K562 (cell line): Measurements from ENCODE around the gene ZNF521. TPM values are rescaled to one million over a fixed set of nuclear protein-coding genes. Genes with fewer than 3 reads are reported as not detected.

Source experiments
- ATAC-seq: fragments of 200-7000 bp; cut with Tn5 transposase; 3 replicates; pipeline ENCODE4 v1.9.1; 2020; ENCODE audit warnings: moderate library complexity
- BruUV-seq: library from RNA; stranded (reverse); fragments of 400-500 nt; replicated peaks from 2 replicates; lab custom pipeline; 2021; lab: Mats Ljungman, UMichigan
- CTCF ChIA-PET: fragments of 300-600 bp; formaldehyde crosslinking; extraction: SDS; loops from one replicate; lab custom pipeline; 2021; ENCODE audit warnings: low intra/inter-chr PET ratio; lab: Yijun Ruan, JAX
- POLR2A ChIA-PET: fragments of 300-600, 350-650 bp; sonication (Branson Sonifier 250); formaldehyde crosslinking; extraction: SDS; loops from one replicate; lab custom pipeline; 2021; ENCODE audit warnings: antibody characterized with exemption, inconsistent platforms; lab: Yijun Ruan, JAX
- DNase-seq, 4 experiments: peaks; one replicate each; pipeline versions ENCODE4 v3.0.0 to v3.0.0-alpha.2; 2011 to 2018; ENCODE audit warnings: low spot score in 3 of 4, mixed read lengths in 3 of 4; ENCODE audit errors: extremely low read depth in 1 of 4
- FAIRE-seq: peaks from 2 replicates; lab custom pipeline; 2011; peaks lifted over from hg19 to GRCh38; lab: Jason Lieb, UNC
- H2AFZ ChIP-seq: 2 replicates; pipeline ENCODE4 v1.6.0; 2011; ENCODE audit warnings: low read depth, low read length, control low read depth, inconsistent platforms
- H3K27ac ChIP-seq: fragments of 200-600 bp; 3 replicates; pipeline ENCODE4 v1.8.0; 2011; ENCODE audit warnings: low read depth, mild to moderate bottlenecking, control low read depth, inconsistent platforms, low read length, moderate library complexity, mixed read lengths; ENCODE audit errors: extremely low read depth
- H3K27me3 ChIP-seq, 2 experiments: fragments of 300-600 bp in 1 of 2; 2 replicates in 1 of 2; 3 replicates in 1 of 2; pipeline versions ENCODE4 v1.6.0 to v1.8.0; 2011; ENCODE audit warnings: inconsistent platforms in 2 of 2, low read length in 2 of 2, mild to moderate bottlenecking in 1 of 2, mixed read lengths in 1 of 2, moderate library complexity in 1 of 2; ENCODE audit not compliant: control insufficient read depth in 2 of 2, insufficient read depth in 2 of 2
- H3K36me3 ChIP-seq: fragments of 300-600 bp; 3 replicates; pipeline ENCODE4 v1.8.0; 2011; ENCODE audit warnings: mild to moderate bottlenecking, low read length, inconsistent platforms; ENCODE audit not compliant: control insufficient read depth, insufficient read depth
- H3K4me1 ChIP-seq, 2 experiments: fragments of 200-600 bp in 1 of 2; replicated peaks in 1 of 2; 2 replicates in 1 of 2; 3 replicates in 1 of 2; pipeline versions ENCODE4 v1.5.1 to v1.8.0; 2011; ENCODE audit warnings: inconsistent platforms in 2 of 2, low read length in 2 of 2, mild to moderate bottlenecking in 1 of 2, mixed read lengths in 1 of 2, moderate library complexity in 1 of 2; ENCODE audit not compliant: control insufficient read depth in 2 of 2, insufficient read depth in 2 of 2
- H3K4me2 ChIP-seq: 2 replicates; pipeline ENCODE4 v1.6.1; 2011; ENCODE audit warnings: low read length, control low read depth, inconsistent platforms, mixed read lengths; ENCODE audit not compliant: insufficient read depth
- H3K4me3 ChIP-seq: fragments of 200-600 bp; sonication (generic), shearing (Covaris generic); 2 replicates; pipeline ENCODE4 v1.5.1; 2016; ENCODE audit warnings: control low read depth, inconsistent platforms
- H3K79me2 ChIP-seq: fragments of 200-600 bp; 3 replicates; pipeline ENCODE4 v1.8.0; 2011; ENCODE audit warnings: low read length, inconsistent platforms; ENCODE audit not compliant: control insufficient read depth, insufficient read depth
- H3K9ac ChIP-seq, 2 experiments: 2 replicates each; pipeline versions ENCODE4 v1.6.0 to v1.6.1; 2011; ENCODE audit warnings: low read depth in 2 of 2, low read length in 2 of 2, control low read depth in 1 of 2, inconsistent platforms in 1 of 2, mild to moderate bottlenecking in 1 of 2, mixed read lengths in 1 of 2; ENCODE audit not compliant: insufficient read depth in 1 of 2
- H3K9me1 ChIP-seq: one replicate; pipeline ENCODE4 v1.6.0; 2011; ENCODE audit warnings: inconsistent platforms, mild to moderate bottlenecking, low read length, moderate library complexity; ENCODE audit not compliant: control insufficient read depth, insufficient read depth
- H3K9me3 ChIP-seq: replicated peaks from 2 replicates; pipeline ENCODE4 v1.5.1; 2011; ENCODE audit warnings: low read depth, low read length, inconsistent platforms; ENCODE audit not compliant: control insufficient read depth, insufficient read depth
- H4K20me1 ChIP-seq: replicated peaks from 2 replicates; pipeline ENCODE4 v1.6.1; 2011; ENCODE audit warnings: low read length, inconsistent platforms, mixed read lengths; ENCODE audit not compliant: control insufficient read depth, insufficient read depth
- BCLAF1 ChIP-seq, 2 experiments: fragments of 450-650 bp in 1 of 2; IDR thresholded peaks; 2 replicates each; pipeline ENCODE4 v1.6.1; 2011 to 2017; ENCODE audit warnings: low read depth in 2 of 2, antibody characterized with exemption in 1 of 2, borderline replicate concordance in 1 of 2, low read length in 1 of 2, mild to moderate bottlenecking in 1 of 2, mixed read lengths in 1 of 2; ENCODE audit not compliant: control insufficient read depth in 1 of 2
- KDM2B ChIP-seq: fragments of 250-450 bp; sonication (Bioruptor Pico); IDR thresholded peaks from 2 replicates; pipeline ENCODE4 v1.8.0; 2021; ENCODE audit warnings: mild to moderate bottlenecking, moderate library complexity
- MTA3 ChIP-seq: fragments of 450-650 bp; formaldehyde crosslinking; IDR thresholded peaks from 2 replicates; pipeline ENCODE4 v1.6.1; 2017; ENCODE audit warnings: mild to moderate bottlenecking, borderline replicate concordance
- NFE2 ChIP-seq: IDR thresholded peaks from 2 replicates; pipeline ENCODE4 v1.6.1; 2014; ENCODE audit warnings: antibody characterized with exemption, low read depth
- ZBTB40 ChIP-seq, 2 experiments: fragments of 450-650 bp in 1 of 2; sonication (generic) in 1 of 2; formaldehyde crosslinking in 1 of 2; IDR thresholded peaks; 2 replicates each; pipeline versions ENCODE4 v1.7.1 to v1.9.0; 2016 to 2022; ENCODE audit warnings: inconsistent platforms in 1 of 2, mild to moderate bottlenecking in 1 of 2, missing genetic modification reagents in 1 of 2
- ZNF766 ChIP-seq: fragments of 200-800 bp; sonication (Bioruptor generic); conservative IDR thresholded peaks from 2 replicates; pipeline ENCODE4 v1.6.1; 2016; ENCODE audit warnings: missing genetic modification characterization, missing compliant biosample characterization
- WGBS: fragments of 100-300 bp; shearing (Covaris generic); methylation state at CpG from one replicate; pipeline ENCODE4 v1.1.6; 2016; ENCODE audit warnings: low coverage, mixed read lengths; ENCODE audit not compliant: insufficient coverage; ENCODE audit errors: missing lambda C conversion rate; 5-methylcytosine and 5-hydroxymethylcytosine counted together
- in situ Hi-C: fragments of 300-500 bp; cut with MboI; formaldehyde crosslinking; loops from 4 replicates; pipeline ENCODE4 v1.15.0; 2018; ENCODE audit warnings: inconsistent platforms, mixed read lengths
- intact Hi-C: fragments of 100-400 bp; cut with micrococcal nuclease; formaldehyde crosslinking; loops from 2 replicates; pipeline ENCODE4 v1.14.2; 2022
- polyA plus RNA-seq, 8 experiments: library from polyadenylated mRNA; depleted of rRNA in 4 of 8; stranded (reverse) in 5 of 8; unstranded in 3 of 8; fragments of >200 nt; fragmentation: Nextera tagmentation in 2 of 8; fragmentation: Illumina TruSeq in 1 of 8; extraction: Ambion mirVana in 2 of 8; extraction: Trizol in 1 of 8; gene quantifications; 2 replicates each; pipeline versions ENCODE4 v1.2.1 to v1.2.3, GENCODE V29; 2011 to 2014; ENCODE audit warnings: inconsistent platforms in 1 of 8, missing spikeins in 1 of 8
- total RNA-seq, 7 experiments: library from RNA; depleted of rRNA in 6 of 7; stranded (reverse); fragments of >200 nt in 6 of 7; fragmentation: Illumina TruSeq in 2 of 7; extraction: Trizol in 2 of 7; gene quantifications; 2 replicates each; pipeline versions ENCODE4 v1.2.1 to v1.2.3, GENCODE V29; 2011 to 2021; ENCODE audit warnings: low replicate concordance in 1 of 7

ZNF521 gene
- total and polyA plus RNA-seq, 9 of the 15 experiments (the other 6 are each of a cell fraction or from before 2014, with no cell fraction given): 1.2 to 5.8 (median 1.6) TPM

GRCh38 chr18:25111377-25112288 is 240.3 kb downstream of the ZNF521 start (continued):
- TF ChIP-seq BCLAF1 (IDR thresholded peaks at IDR 0.05; ENCODE audit: borderline replicate concordance in 1 of 2, control insufficient read depth in 1 of 2, low read depth in 2 of 2, low read length in 1 of 2) (no peak), NFE2 (no peak)

- no peaks in the 10 kb centered on the region for H3K79me2 ChIP-seq
- no peaks in the 10 kb centered on the region for H3K27me3 ChIP-seq
- H3K9ac ChIP-seq: no peak overlapping the region
- H3K4me1 ChIP-seq: no peaks in the 10 kb centered on the region
- H2AFZ ChIP-seq: no peak overlapping the region
- WGBS: 13% methylated on average over 3 of the region's 3 CpGs
- no peak overlapping the region for H3K27ac ChIP-seq
- ChIA-PET CTCF (no interaction called here), POLR2A (no interaction called here)
- H3K4me3 ChIP-seq: no peak overlapping the region
- no peaks in the 10 kb centered on the region for H3K9me3 ChIP-seq
- FAIRE-seq: no peak
- no peak for ATAC-seq
- DNase-seq: no peak
- H4K20me1 ChIP-seq: no peaks in the 10 kb centered on the region
- TF ChIP-seq KDM2B: no peak
- no peak for TF ChIP-seq ZBTB40 (IDR thresholded peaks at IDR 0.05)
- TF ChIP-seq ZBTB40 (CRISPR knock-in tag; IDR thresholded peaks at IDR 0.05): no peak
- TF ChIP-seq ZNF766: no peak
- TF ChIP-seq MTA3: no peak
- no peak overlapping the region for H3K4me2 ChIP-seq
- in situ Hi-C loops: no loop called here
- no peaks in the 10 kb centered on the region for H3K9me1 ChIP-seq
- no TSS peak for BruUV-seq
- intact Hi-C loops: no loop called here
- no peaks in the 10 kb centered on the region for H3K36me3 ChIP-seq
Measured at GRCh38 chr18:25109484-25109883, 242.5 kb downstream of the ZNF521 start.
